ENCODE results near the gene SMAD2. TPM values are rescaled to one million over a fixed set of nuclear protein-coding genes. Genes with fewer than 3 reads are reported as not detected.

Gene SMAD2
- polyA plus RNA-seq, 1 donor (not counting 4 experiments of a cell fraction or from before 2014, with no cell fraction given) = 87.1 TPM

GRCh38 chr18:47794725-47795433 is 135.6 kb downstream of the SMAD2 start:
- H3K9ac ChIP-seq (ENCODE audit: control insufficient read depth, extremely low read depth, insufficient read depth, low read length) = no peak overlapping the region
- no peaks in the 10 kb centered on the region for H4K20me1 ChIP-seq (ENCODE audit: control insufficient read depth, extremely low read depth, insufficient read depth, low read length)
- no peaks in the 10 kb centered on the region for H3K79me2 ChIP-seq (ENCODE audit: control insufficient read depth, insufficient read depth, low read length)
- H3K9me3 ChIP-seq (ENCODE audit: control insufficient read depth, low read depth, low read length) = no peaks in the 10 kb centered on the region
- H2AFZ ChIP-seq (ENCODE audit: control insufficient read depth, low read length) = no peak overlapping the region
- H3K27me3 ChIP-seq (ENCODE audit: control insufficient read depth, extremely low read depth, insufficient read depth, low read length) = peaks cover 30% of the 10 kb centered on the region
- no peak overlapping the region for H3K4me3 ChIP-seq (ENCODE audit: control insufficient read depth in 2 of 3, extremely low read depth in 1 of 3, insufficient read depth in 2 of 3, low read depth in 1 of 3, low read length in 3 of 3)
- H3K36me3 ChIP-seq (ENCODE audit: control insufficient read depth in 2 of 2, extremely low read depth in 1 of 2, insufficient read depth in 2 of 2, low read length in 2 of 2) = no peaks in the 10 kb centered on the region
- DNase-seq (ENCODE audit: low read depth, low spot score) (no peak), FAIRE-seq (no peak)
- H3K9me1 ChIP-seq (ENCODE audit: control insufficient read depth, extremely low read depth, insufficient read depth, low read length) = no peaks in the 10 kb centered on the region
- peaks cover 3% of the 10 kb centered on the region for H3K4me1 ChIP-seq (ENCODE audit: control insufficient read depth, extremely low read depth, insufficient read depth, low read length)
- no peak overlapping the region for H3K4me2 ChIP-seq (ENCODE audit: control insufficient read depth, extremely low read depth, insufficient read depth, low read depth, low read length)
- H3K27ac ChIP-seq (ENCODE audit: control insufficient read depth, insufficient read depth, low read length) = no peak overlapping the region
- TF ChIP-seq EZH2 (IDR thresholded peaks at IDR 0.05; ENCODE audit: low read length) (no peak), CTCF (optimal IDR thresholded peaks at IDR 0.05 in 1 of 3, IDR thresholded peaks at IDR 0.05 in 1 of 3, conservative IDR thresholded peaks at IDR 0.05 in 1 of 3; ENCODE audit: extremely low read depth in 1 of 3, insufficient read depth in 2 of 3, low read length in 3 of 3) (no peak)
- dilution Hi-C loops (cut with MboI; ENCODE audit: extremely low pct_ligation_motif_present, low sequenced_read_pairs) = no loop called here

- FAIRE-seq (no peak), DNase-seq (ENCODE audit: low read depth, low spot score) (no peak)
- Histone ChIP-seq H3K9me3 (ENCODE audit: control insufficient read depth, low read depth, low read length) (no peaks in the 10 kb centered on the region), H3K9ac (ENCODE audit: control insufficient read depth, extremely low read depth, insufficient read depth, low read length) (no peak overlapping the region), H3K4me2 (ENCODE audit: control insufficient read depth, extremely low read depth, insufficient read depth, low read depth, low read length) (no peak overlapping the region), H3K27me3 (ENCODE audit: control insufficient read depth, extremely low read depth, insufficient read depth, low read length) (peaks cover 30% of the 10 kb centered on the region), H4K20me1 (ENCODE audit: control insufficient read depth, extremely low read depth, insufficient read depth, low read length) (no peaks in the 10 kb centered on the region), H3K9me1 (ENCODE audit: control insufficient read depth, extremely low read depth, insufficient read depth, low read length) (no peaks in the 10 kb centered on the region), H2AFZ (ENCODE audit: control insufficient read depth, low read length) (no peak overlapping the region), H3K79me2 (ENCODE audit: control insufficient read depth, insufficient read depth, low read length) (no peaks in the 10 kb centered on the region), H3K27ac (ENCODE audit: control insufficient read depth, insufficient read depth, low read length) (no peak overlapping the region), H3K36me3 (ENCODE audit: control insufficient read depth in 2 of 2, extremely low read depth in 1 of 2, insufficient read depth in 2 of 2, low read length in 2 of 2) (no peaks in the 10 kb centered on the region), H3K4me1 (ENCODE audit: control insufficient read depth, extremely low read depth, insufficient read depth, low read length) (no peaks in the 10 kb centered on the region), H3K4me3 (ENCODE audit: control insufficient read depth in 2 of 3, extremely low read depth in 1 of 3, insufficient read depth in 2 of 3, low read depth in 1 of 3, low read length in 3 of 3) (no peak overlapping the region)
- dilution Hi-C loops (cut with MboI; ENCODE audit: extremely low pct_ligation_motif_present, low sequenced_read_pairs) = no loop called here
- TF ChIP-seq CTCF (optimal IDR thresholded peaks at IDR 0.05 in 1 of 3, IDR thresholded peaks at IDR 0.05 in 1 of 3, conservative IDR thresholded peaks at IDR 0.05 in 1 of 3; ENCODE audit: extremely low read depth in 1 of 3, insufficient read depth in 2 of 3, low read length in 3 of 3) = no peak
- TF ChIP-seq EZH2 (IDR thresholded peaks at IDR 0.05; ENCODE audit: low read length) = no peak
Measured at GRCh38 chr18:47793609-47794008, 136.8 kb downstream of the SMAD2 start.
